ENCODE measurements around the gene BTBD2. TPM values are rescaled to one million over a fixed set of nuclear protein-coding genes. Genes with fewer than 3 reads are reported as not detected.
"Not testable (repeated sequence)": the region's sequence is repeated elsewhere in the genome, so short reads cannot be mapped to it uniquely, and the experiment has no call there.

The BTBD2 gene
- total RNA-seq, 2 donors from 2014 or later = 48.7 to 56.2 TPM

DNA sequence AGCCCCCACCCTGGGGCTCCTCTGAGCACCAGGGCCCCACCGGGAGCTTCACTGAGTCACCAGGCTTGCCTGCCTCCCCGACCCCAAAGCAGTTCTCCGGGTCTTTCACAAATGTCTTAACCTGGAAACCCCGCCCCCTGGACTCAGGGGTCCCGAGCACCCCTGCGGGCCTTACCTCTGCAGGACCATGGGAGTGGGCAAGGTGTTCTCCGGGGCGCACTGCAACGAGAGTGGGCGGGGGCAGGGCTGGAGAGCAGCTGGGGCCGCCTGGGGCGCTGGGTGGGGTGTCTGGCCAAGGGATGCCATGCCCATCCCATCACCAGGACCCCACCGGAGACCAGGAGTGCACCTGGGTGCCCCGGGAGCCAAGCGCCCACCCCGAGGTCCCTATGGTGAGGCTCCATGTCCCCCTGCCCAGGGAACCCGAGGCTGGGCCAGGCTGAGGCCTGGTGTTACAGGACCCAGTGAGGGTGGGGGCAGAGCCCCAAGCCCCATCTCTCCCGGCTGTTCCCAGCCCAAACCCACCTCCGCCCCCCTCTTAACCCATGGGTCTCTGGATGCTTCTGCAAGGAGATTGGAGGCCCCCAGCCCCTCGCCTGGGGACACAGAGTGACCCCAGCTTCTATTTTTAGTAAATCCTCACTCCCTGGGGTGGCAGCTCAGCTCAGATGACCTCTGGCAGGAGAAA is 24.6 kb upstream of the BTBD2 start:
- H3K27ac Mint-ChIP-seq = peak overlapping the region; percentile 33
- peak overlapping the region in 1 of 2 donors; percentile 94 for H3K4me3 Mint-ChIP-seq
- peaks cover 0 to 1% of the 10 kb centered on the region in 2 donors for H3K9me3 Mint-ChIP-seq
- ATAC-seq (replicated peaks in 1 of 2) (no peak), DNase-seq (no peak)
- H3K4me1 Mint-ChIP-seq (ENCODE audit: low read depth) = peaks cover 20% of the 10 kb centered on the region
- H3K27me3 Mint-ChIP-seq (ENCODE audit: low read depth) = no peaks in the 10 kb centered on the region
- peaks cover 0 to 6% of the 10 kb centered on the region in 2 donors for H3K36me3 Mint-ChIP-seq (ENCODE audit: insufficient read depth in 2 of 2)

- Mint-ChIP-seq H3K27me3 (ENCODE audit: low read depth) (no peaks in the 10 kb centered on the region), H3K9me3 (peaks cover 0 to 1% of the 10 kb centered on the region in 2 donors), H3K36me3 (ENCODE audit: insufficient read depth in 2 of 2) (peaks cover 0 to 6% of the 10 kb centered on the region in 2 donors), H3K4me1 (ENCODE audit: low read depth) (peaks cover 26% of the 10 kb centered on the region), H3K27ac (no peak overlapping the region), H3K4me3 (peak overlapping the region in 1 of 2 donors; percentile 40)
- ATAC-seq (replicated peaks in 1 of 2) (no peak), DNase-seq (no peak)
Observed at GRCh38 chr19:2039089-2039958, 23.8 kb upstream of the BTBD2 start.

DNA sequence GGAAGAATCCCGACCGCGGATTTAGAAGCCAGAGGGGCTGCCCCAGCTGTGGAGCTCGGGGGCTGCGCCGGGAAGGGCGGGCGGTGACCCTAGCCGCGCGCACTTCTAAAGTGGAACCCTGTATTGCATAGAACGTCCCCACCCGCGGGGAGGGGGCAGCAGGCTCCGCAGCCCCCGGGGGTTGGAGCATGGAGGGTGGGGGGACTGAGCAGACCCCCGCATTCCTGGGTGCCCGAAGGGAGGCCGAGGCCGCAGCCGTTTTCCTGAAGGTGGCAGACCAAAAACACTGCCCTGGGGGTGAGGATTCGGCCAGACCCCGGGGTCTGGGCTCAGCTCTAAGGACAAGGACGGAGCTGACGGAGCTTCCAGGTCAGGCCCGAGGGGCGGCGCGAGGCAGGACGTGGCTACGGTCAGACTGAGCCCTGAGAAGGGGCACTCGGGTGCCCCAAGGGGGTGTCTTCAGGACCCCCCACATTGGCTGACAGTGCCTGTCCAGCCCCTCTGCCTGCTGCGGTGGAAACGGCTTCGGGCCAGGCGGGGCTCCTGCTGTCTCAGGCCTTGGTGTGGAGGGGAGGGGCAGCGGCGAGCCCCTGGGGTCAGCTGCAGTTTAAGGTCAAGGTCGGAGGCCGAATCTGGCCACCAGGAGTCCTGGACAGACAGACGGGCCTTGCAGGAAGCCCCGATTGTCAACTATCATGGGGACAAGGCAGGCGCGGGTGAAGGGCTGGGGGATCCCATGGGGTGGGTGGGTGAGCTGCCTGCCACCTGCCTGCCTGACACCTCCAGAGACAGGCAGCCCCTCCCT is 23.0 kb upstream of the BTBD2 start:
- Mint-ChIP-seq H3K36me3 (ENCODE audit: insufficient read depth in 2 of 2) (peaks cover 0 to 6% of the 10 kb centered on the region in 2 donors), H3K4me3 (no peak overlapping the region), H3K9me3 (peaks cover 0 to 1% of the 10 kb centered on the region in 2 donors), H3K4me1 (ENCODE audit: low read depth) (peaks cover 25% of the 10 kb centered on the region), H3K27me3 (ENCODE audit: low read depth) (no peaks in the 10 kb centered on the region), H3K27ac (no peak overlapping the region)
- no peak for DNase-seq
- no peak for ATAC-seq (replicated peaks in 1 of 2)

GRCh38 chr19:2037651-2038255 is 22.2 kb upstream of the BTBD2 start:
- Mint-ChIP-seq H3K27me3 (ENCODE audit: low read depth) (no peaks in the 10 kb centered on the region), H3K4me1 (ENCODE audit: low read depth) (peaks cover 30% of the 10 kb centered on the region), H3K9me3 (peaks cover 0 to 1% of the 10 kb centered on the region in 2 donors), H3K36me3 (ENCODE audit: insufficient read depth in 2 of 2) (peaks cover 0 to 6% of the 10 kb centered on the region in 2 donors), H3K27ac (no peak overlapping the region), H3K4me3 (no peak overlapping the region)
- no peak for DNase-seq
- ATAC-seq (replicated peaks in 1 of 2) = no peak

- Mint-ChIP-seq H3K4me3 (no peak overlapping the region), H3K36me3 (ENCODE audit: insufficient read depth in 2 of 2) (peaks cover 0 to 5% of the 10 kb centered on the region in 2 donors), H3K27ac (no peak overlapping the region), H3K27me3 (ENCODE audit: low read depth) (no peaks in the 10 kb centered on the region), H3K4me1 (ENCODE audit: low read depth) (peaks cover 40% of the 10 kb centered on the region), H3K9me3 (peaks cover 0 to 1% of the 10 kb centered on the region in 2 donors)
- DNase-seq = no peak
- ATAC-seq (replicated peaks in 1 of 2) = no peak
Observed at GRCh38 chr19:2036424-2036823, 20.9 kb upstream of the BTBD2 start.

GRCh38 chr19:2035590-2035991 is 20.1 kb upstream of the BTBD2 start:
- peak overlapping the region; percentile 4 for H3K27ac Mint-ChIP-seq
- H3K9me3 Mint-ChIP-seq = peaks cover 0 to 1% of the 10 kb centered on the region in 2 donors
- no peak for DNase-seq
- H3K27me3 Mint-ChIP-seq (ENCODE audit: low read depth) = no peaks in the 10 kb centered on the region
- ATAC-seq (replicated peaks in 1 of 2) = no peak
- H3K36me3 Mint-ChIP-seq (ENCODE audit: insufficient read depth in 2 of 2) = peaks cover 0 to 4% of the 10 kb centered on the region in 2 donors
- peaks cover 32% of the 10 kb centered on the region for H3K4me1 Mint-ChIP-seq (ENCODE audit: low read depth)
- no peak overlapping the region for H3K4me3 Mint-ChIP-seq

GRCh38 chr19:2034729-2035589 is 19.4 kb upstream of the BTBD2 start:
- Mint-ChIP-seq H3K4me1 (ENCODE audit: low read depth) (peaks cover 29% of the 10 kb centered on the region), H3K36me3 (ENCODE audit: insufficient read depth in 2 of 2) (peaks cover 0 to 4% of the 10 kb centered on the region in 2 donors), H3K4me3 (peak overlapping the region; percentile 8 to 34), H3K27me3 (ENCODE audit: low read depth) (no peaks in the 10 kb centered on the region), H3K27ac (peak overlapping the region; percentile 4), H3K9me3 (peaks cover 0 to 1% of the 10 kb centered on the region in 2 donors)
- ATAC-seq (replicated peaks in 1 of 2) = peak; percentile 56 to 60
- peak; percentile 77 to 84 for DNase-seq

GRCh38 chr19:2034253-2034652 is 18.7 kb upstream of the BTBD2 start:
- not testable (repeated sequence) for H3K36me3 Mint-ChIP-seq (ENCODE audit: insufficient read depth in 2 of 2)

DNA sequence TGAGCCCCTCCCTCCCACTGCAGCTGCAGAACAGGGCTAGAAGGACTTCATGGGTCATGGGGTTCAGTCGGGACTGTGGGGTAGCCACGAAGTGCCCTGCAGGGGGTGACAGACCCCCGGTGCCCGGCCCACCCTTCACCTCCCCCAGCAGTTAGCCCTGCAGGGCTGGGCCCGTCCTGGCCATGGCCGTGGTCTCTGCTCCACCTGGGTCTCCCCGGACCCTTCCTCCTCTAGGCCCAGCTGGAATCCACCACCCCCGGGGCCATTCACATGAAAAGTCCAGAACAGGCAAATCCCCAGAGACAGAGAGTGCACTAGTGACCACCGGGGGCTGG is 18.3 kb upstream of the BTBD2 start:
- Mint-ChIP-seq H3K4me1 (ENCODE audit: low read depth) (peaks cover 29% of the 10 kb centered on the region), H3K27me3 (ENCODE audit: low read depth) (no peaks in the 10 kb centered on the region), H3K4me3 (no peak overlapping the region), H3K9me3 (peaks cover 0 to 1% of the 10 kb centered on the region in 2 donors), H3K36me3 (ENCODE audit: insufficient read depth in 2 of 2) (peaks cover 0 to 2% of the 10 kb centered on the region in 2 donors), H3K27ac (no peak overlapping the region)
- ATAC-seq (replicated peaks in 1 of 2) (no peak), DNase-seq (no peak)

More at GRCh38 chr19:2034253-2034652, 18.7 kb upstream of the BTBD2 start:
- not testable (repeated sequence) for H3K9me3 Mint-ChIP-seq; H3K27me3 Mint-ChIP-seq (ENCODE audit: low read depth); H3K4me3 Mint-ChIP-seq; DNase-seq; H3K27ac Mint-ChIP-seq; ATAC-seq (replicated peaks in 1 of 2)
- H3K4me1 Mint-ChIP-seq (ENCODE audit: low read depth) = peaks cover 29% of the 10 kb centered on the region

- no peaks in the 10 kb centered on the region for H3K27me3 Mint-ChIP-seq (ENCODE audit: low read depth)
- H3K4me1 Mint-ChIP-seq (ENCODE audit: low read depth) = peaks cover 29% of the 10 kb centered on the region
- DNase-seq (no peak), ATAC-seq (replicated peaks in 1 of 2) (no peak)
- peak overlapping the region; percentile 42 for H3K27ac Mint-ChIP-seq
- peak overlapping the region; percentile 63 to 84 for H3K4me3 Mint-ChIP-seq
- peaks cover 0 to 2% of the 10 kb centered on the region in 2 donors for H3K36me3 Mint-ChIP-seq (ENCODE audit: insufficient read depth in 2 of 2)
- peaks cover 0 to 1% of the 10 kb centered on the region in 2 donors for H3K9me3 Mint-ChIP-seq
Observed at GRCh38 chr19:2033115-2033824, 17.8 kb upstream of the BTBD2 start.

GRCh38 chr19:2032296-2032941 is 16.9 kb upstream of the BTBD2 start:
- peaks cover 0 to 1% of the 10 kb centered on the region in 2 donors for H3K9me3 Mint-ChIP-seq
- H3K4me1 Mint-ChIP-seq (ENCODE audit: low read depth) = peaks cover 29% of the 10 kb centered on the region
- peak overlapping the region; percentile 84 to 89 for H3K4me3 Mint-ChIP-seq
- no peaks in the 10 kb centered on the region for H3K27me3 Mint-ChIP-seq (ENCODE audit: low read depth)
- ATAC-seq (replicated peaks in 1 of 2) (peak; percentile 69 to 80), DNase-seq (peak; percentile 67 to 70)
- no peaks in the 10 kb centered on the region for H3K36me3 Mint-ChIP-seq (ENCODE audit: insufficient read depth in 2 of 2)
- peak overlapping the region; percentile 68 for H3K27ac Mint-ChIP-seq
